ENCODE results near the gene DCAF5. TPM values are rescaled to one million over a fixed set of nuclear protein-coding genes. Genes with fewer than 3 reads are reported as not detected.

DCAF5 gene
- total and polyA plus RNA-seq, 12 donors = 19.9 to 48.0 (median 33.4) TPM

- no peaks in the 10 kb centered on the region for H3K9me3 ChIP-seq (replicated peaks in 1 of 3)
- H3K4me1 ChIP-seq (replicated peaks in 1 of 2) = peaks cover 0 to 24% of the 10 kb centered on the region in 2 donors
- 83 to 92% (median 87%) methylated on average over 2 of the region's 2 CpGs for WGBS, 4 donors
- H3K27ac ChIP-seq = no peak overlapping the region
- DNase-seq = no peak
- TF ChIP-seq POLR2A (IDR thresholded peaks at IDR 0.05) (no peak), CTCF (IDR thresholded peaks at IDR 0.05) (no peak)
- intact Hi-C loops (cut with DNase I) = no loop called here
- H3K27me3 ChIP-seq = no peaks in the 10 kb centered on the region
- H3K4me3 ChIP-seq = no peak overlapping the region
- peaks cover 0 to 41% of the 10 kb centered on the region in 2 donors for H3K36me3 ChIP-seq (replicated peaks in 1 of 2)
These were observed 38.2 kb downstream of the DCAF5 start for GRCh38 chr14:69114763-69115162.

- intact Hi-C loops (cut with DNase I) = loop anchor here (5.0 to 10.0 kb wide), 3 partner anchors 134 to 196 kb away; partner anchors contain the start of gene ACTN1 (in 1 of the 2)
- no peaks in the 10 kb centered on the region for H3K9me3 ChIP-seq (replicated peaks in 1 of 3)
- peaks cover 0 to 7% of the 10 kb centered on the region in 2 donors for H3K36me3 ChIP-seq (replicated peaks in 1 of 2)
- no peaks in the 10 kb centered on the region for H3K27me3 ChIP-seq
- no peak overlapping the region for H3K4me3 ChIP-seq
- H3K4me1 ChIP-seq (replicated peaks in 1 of 2) = peaks cover 0 to 18% of the 10 kb centered on the region in 2 donors
- H3K27ac ChIP-seq = no peak overlapping the region
- DNase-seq = no peak
- WGBS, 4 donors = 81 to 84% (median 83%) methylated on average over 3 of the region's 3 CpGs
- TF ChIP-seq CTCF (IDR thresholded peaks at IDR 0.05) (no peak), POLR2A (IDR thresholded peaks at IDR 0.05) (no peak)
These were observed 44.6 kb downstream of the DCAF5 start for GRCh38 chr14:69108358-69108757.

GRCh38 chr14:69107407-69108003 lies 45.4 kb downstream of the DCAF5 start:
- intact Hi-C loops (cut with DNase I) = loop anchor here (5.0 to 10.0 kb wide), 3 partner anchors 133 to 195 kb away; partner anchors contain the start of gene ACTN1 (in 1 of the 2)
- DNase-seq = peak; percentile 40 to 73 (median 54)
- H3K4me1 ChIP-seq (replicated peaks in 1 of 2) = peaks cover 0 to 18% of the 10 kb centered on the region in 2 donors
- WGBS, 4 donors = 25 to 36% (median 29%) methylated on average over 3 of the region's 3 CpGs
- H3K9me3 ChIP-seq (replicated peaks in 1 of 3) = no peaks in the 10 kb centered on the region
- H3K36me3 ChIP-seq (replicated peaks in 1 of 2) = peaks cover 0 to 7% of the 10 kb centered on the region in 2 donors
- H3K27ac ChIP-seq = no peak overlapping the region
- TF ChIP-seq POLR2A (IDR thresholded peaks at IDR 0.05) (no peak), CTCF (IDR thresholded peaks at IDR 0.05) (peak; percentile 43 to 87 (median 81))
- H3K4me3 ChIP-seq = no peak overlapping the region
- no peaks in the 10 kb centered on the region for H3K27me3 ChIP-seq

GRCh38 chr14:69106451-69106850 lies 46.5 kb downstream of the DCAF5 start:
- Histone ChIP-seq H3K4me3 (no peak overlapping the region), H3K4me1 (replicated peaks in 1 of 2) (peaks cover 0 to 13% of the 10 kb centered on the region in 2 donors), H3K9me3 (replicated peaks in 1 of 3) (no peaks in the 10 kb centered on the region), H3K27me3 (no peaks in the 10 kb centered on the region), H3K36me3 (replicated peaks in 1 of 2) (peaks cover 0 to 7% of the 10 kb centered on the region in 2 donors), H3K27ac (no peak overlapping the region)
- DNase-seq = no peak
- TF ChIP-seq POLR2A (IDR thresholded peaks at IDR 0.05) (no peak), CTCF (IDR thresholded peaks at IDR 0.05) (no peak)
- WGBS, 4 donors = 89 to 94% (median 94%) methylated on average over 5 of the region's 5 CpGs
- intact Hi-C loops (cut with DNase I) = loop anchor here (5.0 to 10.0 kb wide), 3 partner anchors 132 to 194 kb away; partner anchors contain the start of gene ACTN1 (in 1 of the 2)
